Measurements from ENCODE around the gene RALGAPA1.
"Not testable (repeated sequence)": the region's sequence is repeated elsewhere in the genome, so short reads cannot be mapped to it uniquely, and the experiment has no call there.

RALGAPA1 gene
- total RNA-seq, result 68.7 to 101 reads per million in 2 experiments

DNA sequence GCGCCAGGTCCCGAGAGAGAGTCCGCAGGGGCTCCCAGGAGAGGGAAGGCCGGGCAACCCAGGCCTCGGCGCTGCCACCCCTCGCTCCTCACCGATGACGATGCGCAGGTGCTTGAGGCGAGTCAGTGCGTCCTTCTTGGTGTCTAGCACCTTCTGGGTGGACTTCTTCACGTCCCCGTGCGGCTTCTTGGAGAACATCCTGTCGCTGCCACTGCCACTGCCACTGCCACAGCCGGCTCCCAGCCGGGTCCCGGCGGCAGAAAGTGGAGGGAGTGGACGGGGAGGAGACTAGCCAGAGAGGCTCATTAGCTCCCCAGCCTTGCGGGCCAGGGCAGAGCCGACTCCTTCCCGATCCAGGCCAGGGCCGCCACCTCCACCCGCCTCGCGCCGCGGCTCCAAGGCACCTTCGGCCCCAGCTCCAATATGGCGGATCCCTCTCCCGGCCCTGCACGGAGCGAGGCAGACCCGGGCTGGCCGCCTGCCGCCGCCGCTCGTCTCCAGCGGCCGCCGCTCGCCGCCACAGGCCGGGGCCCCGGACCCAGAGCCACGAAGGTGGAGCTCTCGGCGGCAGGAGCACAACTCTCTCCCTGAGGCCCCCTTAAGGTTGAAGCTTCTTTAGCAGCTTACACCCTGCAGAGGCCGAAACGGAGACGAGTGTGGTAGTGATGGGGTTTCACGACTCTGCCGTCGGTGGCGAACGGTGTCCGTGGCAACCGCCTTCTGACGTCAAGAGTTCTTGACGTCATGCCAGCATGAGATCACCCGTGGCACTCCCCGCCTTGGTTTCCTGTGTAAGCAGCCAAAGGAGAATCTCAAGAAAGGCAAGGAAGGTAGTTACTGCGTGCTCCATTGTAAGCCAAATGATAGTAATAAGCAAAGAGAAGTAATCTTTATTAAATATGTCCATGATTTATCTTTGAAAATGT is at the start of gene RALGAPA1:
TSS of gene RALGAPA1 (minus strand) at position 658 of the 926 bp plus-strand sequence. CDS start at position 198, 460 bp downstream.
- DNase-seq (ENCODE audit: low read depth), result peak; percentile 94

- DNase-seq (ENCODE audit: low read depth), result no peak
These were observed 49.6 kb upstream of the RALGAPA1 start for GRCh38 chr14:35858521-35859209.

- DNase-seq (ENCODE audit: low read depth), result no peak
These were observed 46.9 kb upstream of the RALGAPA1 start for GRCh38 chr14:35855876-35856481.

GRCh38 chr14:35854696-35855270 is 45.7 kb upstream of the RALGAPA1 start:
- no peak for DNase-seq (ENCODE audit: low read depth)

DNA sequence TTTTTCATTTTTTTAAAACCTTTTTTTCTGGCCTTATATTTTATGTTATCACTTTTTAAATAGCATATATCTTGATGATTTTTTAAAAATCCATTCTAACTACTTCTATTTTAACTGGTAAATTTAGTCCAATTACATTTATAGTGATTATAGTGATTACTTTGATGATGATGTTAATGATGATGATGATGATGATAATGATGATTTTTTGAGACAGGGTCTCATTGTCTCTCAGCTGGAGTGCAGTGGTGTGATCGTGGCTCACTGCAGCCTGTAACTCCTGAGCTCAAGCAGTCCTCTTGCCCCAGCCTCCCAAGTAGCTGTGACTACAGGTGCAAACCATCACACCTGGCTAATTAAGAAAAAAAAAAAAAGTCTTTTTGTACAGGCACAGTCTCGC is 44.1 kb upstream of the RALGAPA1 start:
- DNase-seq (ENCODE audit: low read depth), result no peak

DNA sequence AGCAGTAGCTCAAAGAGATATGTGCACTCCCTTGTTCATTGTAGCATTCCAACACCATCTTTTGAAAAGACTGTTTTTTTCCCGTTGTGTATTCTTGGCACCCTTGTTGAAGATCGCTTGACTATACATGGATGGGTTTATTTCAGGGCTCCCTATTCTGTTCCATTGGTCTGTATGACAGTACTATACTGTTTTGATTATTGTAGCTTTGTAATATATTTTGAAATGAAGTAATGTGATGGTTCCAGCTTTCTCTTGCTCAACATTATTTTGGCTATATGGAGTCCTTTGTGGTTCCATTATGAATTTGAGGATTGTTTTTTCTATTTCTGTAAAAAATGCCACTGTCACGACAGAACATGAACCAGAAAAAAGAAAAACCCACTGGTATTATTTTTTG is 42.7 kb upstream of the RALGAPA1 start:
- no peak for DNase-seq (ENCODE audit: low read depth)

DNA sequence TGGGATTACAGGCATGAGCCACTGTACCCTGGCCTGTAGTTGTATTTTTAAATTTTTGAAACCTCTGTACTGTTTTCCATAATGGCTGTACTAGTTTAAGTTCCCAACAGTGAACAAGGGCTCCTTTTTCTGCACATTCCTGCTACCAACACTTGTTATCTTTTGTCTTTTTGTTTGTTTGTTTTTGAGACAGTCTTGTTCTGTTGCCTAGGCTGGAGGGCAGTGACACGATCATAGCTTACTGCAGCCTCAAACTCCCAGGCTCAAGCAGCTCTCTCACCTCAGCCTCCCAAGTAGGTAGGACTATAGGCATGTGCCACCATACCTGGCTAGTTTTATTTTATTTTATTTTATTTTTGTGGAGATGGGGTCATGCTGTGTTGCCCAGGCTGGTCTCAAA is 40.0 kb upstream of the RALGAPA1 start:
- DNase-seq (ENCODE audit: low read depth), result no peak

GRCh38 chr14:35847636-35848035 is 38.5 kb upstream of the RALGAPA1 start:
- no peak for DNase-seq (ENCODE audit: low read depth)

GRCh38 chr14:35844494-35844893 is 35.4 kb upstream of the RALGAPA1 start:
- no peak for DNase-seq (ENCODE audit: low read depth)

- DNase-seq (ENCODE audit: low read depth), result not testable (repeated sequence)
These were observed 33.1 kb upstream of the RALGAPA1 start for GRCh38 chr14:35842245-35842644.

DNA sequence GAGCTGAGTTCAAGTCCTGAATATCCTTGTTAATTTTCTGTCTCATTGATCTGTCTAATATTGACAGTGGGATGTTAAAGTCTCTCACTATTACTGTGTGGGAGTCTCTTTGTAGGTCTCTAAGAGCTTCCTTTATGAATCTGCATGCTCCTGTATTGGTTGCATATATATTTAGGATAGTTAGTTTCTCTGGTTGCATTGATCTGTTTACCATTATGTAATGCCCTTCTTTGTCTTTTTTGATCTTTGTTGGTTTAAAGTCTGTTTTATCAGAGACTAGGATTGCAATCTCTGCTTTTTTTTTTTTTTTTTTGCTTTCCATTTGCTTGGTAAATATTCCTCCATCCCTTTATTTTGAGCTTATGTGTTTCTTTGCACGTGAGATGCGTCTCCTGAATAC is 32.6 kb upstream of the RALGAPA1 start:
- not testable (repeated sequence) for DNase-seq (ENCODE audit: low read depth)

DNA sequence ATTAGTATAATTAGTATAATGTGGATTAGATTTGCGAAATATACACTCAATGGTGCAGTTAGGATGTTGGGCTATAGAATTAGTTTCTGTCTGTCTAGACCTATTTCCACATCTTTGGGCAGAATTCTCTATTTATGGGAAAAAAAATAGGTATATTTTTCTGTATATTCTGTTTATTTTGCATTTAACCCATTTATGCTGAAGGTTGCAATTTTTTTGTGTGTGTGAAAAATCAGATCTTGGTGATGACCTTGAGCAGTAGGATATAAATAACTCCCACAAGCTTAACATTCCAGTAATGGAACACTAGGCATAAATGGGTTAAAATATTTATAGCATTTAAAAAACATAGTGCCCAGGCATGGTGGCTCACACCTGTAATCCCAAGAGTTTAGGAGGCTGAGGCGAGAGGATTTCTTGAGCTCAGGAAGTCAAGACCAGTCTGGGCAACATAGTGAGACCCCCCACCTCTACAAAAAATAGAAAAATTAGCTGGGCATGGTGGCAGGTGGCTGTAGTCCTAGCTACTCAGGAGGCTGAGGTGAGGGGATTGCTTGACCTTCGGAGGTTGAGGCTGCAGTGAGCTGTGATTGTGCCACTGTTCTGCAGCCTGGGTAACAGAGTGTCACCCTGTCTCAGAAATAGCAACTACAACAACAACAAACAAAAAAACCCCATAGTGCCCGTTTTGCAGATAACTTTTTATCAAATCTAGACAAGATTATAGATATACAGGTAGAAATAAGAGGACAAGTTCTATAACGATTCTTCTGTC is 26.3 kb upstream of the RALGAPA1 start:
- no peak for DNase-seq (ENCODE audit: low read depth)

DNA sequence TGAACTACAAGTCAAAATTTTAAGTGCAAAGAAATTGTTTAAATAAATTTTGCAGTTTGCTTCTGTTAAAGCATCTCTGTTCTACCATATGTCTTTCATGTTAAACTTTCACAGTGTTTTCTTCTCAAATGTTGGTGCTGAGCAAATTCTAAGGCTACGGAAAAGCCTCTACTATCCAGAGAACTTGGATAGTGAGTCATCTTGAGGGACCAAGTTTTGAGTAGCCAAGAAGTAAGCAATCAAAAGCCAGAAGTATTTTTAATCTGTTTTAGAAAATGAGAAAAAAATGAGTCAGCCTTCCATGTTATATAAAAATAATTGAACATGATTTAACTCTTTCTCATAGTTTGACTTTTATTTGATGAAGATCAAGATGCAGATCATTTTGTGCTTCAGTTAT is 20.4 kb upstream of the RALGAPA1 start:
- no peak for DNase-seq (ENCODE audit: low read depth)

GRCh38 chr14:35827678-35828472 is 18.8 kb upstream of the RALGAPA1 start:
- DNase-seq (ENCODE audit: low read depth), result no peak

DNA sequence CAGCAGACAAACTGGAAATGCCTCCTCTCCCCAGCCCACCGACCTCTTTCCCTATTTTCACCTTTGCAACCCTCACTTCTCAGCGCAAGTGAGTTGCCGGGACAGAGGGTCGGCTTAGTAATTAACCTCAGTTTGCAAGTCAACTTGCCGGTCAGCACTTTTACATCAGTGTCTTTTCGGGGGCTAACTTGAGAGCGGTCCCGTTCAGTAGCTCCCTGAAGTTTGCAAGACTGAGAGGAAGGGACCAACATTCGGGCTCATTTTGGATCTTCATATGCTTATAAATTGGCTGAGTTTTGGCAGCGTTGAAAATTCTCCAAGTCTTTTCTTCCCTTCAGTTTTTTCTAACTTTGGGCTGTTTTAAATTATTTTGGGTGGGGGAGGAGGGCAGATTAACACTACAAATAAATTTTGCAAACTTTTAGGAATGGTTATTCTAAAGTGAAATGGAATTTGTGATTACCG is 17.9 kb upstream of the RALGAPA1 start:
- DNase-seq (ENCODE audit: low read depth), result no peak

DNA sequence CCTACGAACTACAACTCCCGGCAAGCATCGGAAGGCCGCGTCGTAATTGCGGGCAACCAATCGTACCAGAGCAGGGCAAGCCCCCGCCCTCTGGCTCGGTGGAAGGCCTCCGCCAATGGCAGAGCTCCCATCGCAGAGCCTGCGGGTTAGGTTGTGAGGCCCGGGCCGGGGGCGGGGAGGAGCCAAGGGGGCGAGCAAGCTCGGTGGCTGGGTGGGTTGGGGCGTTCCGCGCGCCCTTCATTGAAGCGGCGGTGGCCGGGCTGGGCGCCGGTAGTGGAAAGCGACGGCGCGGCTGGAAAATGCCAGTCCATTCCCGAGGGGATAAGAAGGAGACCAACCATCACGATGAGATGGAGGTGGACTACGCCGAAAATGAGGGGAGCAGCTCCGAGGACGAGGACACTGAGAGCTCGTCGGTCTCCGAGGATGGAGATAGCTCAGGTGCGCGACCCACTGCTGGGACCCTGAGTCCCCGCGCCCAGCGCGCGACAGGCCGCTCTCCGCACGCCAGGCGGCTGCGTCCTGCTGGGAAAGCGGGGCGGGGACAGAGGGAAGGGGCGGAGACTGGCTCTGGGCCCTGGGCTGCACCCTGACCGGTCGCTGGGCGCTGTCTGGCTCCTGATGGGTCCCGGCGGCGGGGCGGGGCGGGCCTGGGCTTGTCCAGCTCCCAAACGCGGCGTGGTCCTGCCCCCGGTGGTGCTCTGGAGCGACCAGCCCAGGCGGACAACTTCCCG is 17.3 kb upstream of the RALGAPA1 start, which contains the start of gene BRMS1L:
TSS of gene BRMS1L (plus strand) at position 121 of the 734 bp plus-strand sequence. CDS start at position 300, 179 bp downstream.
- DNase-seq (ENCODE audit: low read depth), result peak; percentile 95

- no peak for DNase-seq (ENCODE audit: low read depth)
These were observed 16.8 kb upstream of the RALGAPA1 start for GRCh38 chr14:35825968-35826217.

DNA sequence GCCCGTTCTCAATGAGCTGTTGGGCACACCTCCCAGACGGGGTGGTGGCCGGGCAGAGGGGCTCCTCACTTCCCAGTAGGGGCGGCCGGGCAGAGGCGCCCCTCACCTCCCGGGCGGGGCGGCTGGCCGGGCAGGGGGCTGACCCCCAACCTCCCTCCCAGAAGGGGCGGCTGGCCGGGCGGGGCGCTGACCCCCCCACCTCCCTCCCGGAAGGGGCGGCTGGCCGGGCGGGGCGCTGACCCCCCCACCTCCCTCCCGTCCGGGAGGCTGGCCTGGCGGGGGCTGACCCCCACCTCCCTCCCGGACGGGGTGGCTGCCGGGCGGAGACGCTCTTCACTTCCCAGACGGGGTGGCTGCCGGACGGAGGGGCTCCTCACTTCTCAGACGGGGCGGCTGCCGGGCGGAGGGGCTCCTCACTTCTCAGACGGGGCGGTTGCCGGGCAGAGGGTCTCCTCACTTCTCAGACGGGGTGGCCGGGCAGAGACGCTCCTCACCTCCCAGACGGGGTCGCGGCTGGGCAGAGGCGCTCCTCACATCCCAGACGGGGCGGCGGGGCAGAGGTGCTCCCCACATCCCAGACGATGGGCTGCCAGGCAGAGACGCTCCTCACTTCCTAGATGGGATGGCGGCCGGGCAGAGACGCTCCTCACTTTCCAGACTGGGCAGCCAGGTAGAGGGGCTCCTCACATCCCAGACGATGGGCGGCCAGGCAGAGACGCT is 15.5 kb upstream of the RALGAPA1 start:
- DNase-seq (ENCODE audit: low read depth), result not testable (repeated sequence)

DNA sequence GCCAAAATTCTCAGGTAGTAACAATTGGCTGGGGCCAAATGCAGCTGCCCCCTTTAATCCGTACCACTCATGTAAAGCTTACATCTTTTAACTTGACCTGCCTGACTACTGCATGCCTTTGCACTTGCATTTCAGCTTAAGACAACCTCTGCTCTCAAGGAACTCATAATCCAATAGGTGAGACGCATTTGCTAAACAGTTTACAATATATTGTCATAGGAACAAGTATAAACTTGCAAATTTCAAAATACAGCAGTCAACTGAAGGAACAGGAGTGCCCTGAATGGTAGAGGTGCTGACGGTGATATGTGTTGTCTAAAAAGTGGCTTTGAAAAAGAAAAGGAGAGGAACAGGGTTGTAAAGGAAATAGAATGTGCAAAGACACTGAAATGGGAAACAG is 13.4 kb upstream of the RALGAPA1 start:
- no peak for DNase-seq (ENCODE audit: low read depth)

All from T follicular helper cell (primary cell).